A549 (cell line): Measurements from ENCODE around the gene FOCAD. TPM values are rescaled to one million over a fixed set of nuclear protein-coding genes. Genes with fewer than 3 reads are reported as not detected.
A peak's percentile ranks its signal among the peaks of the same experiment; 100 is the strongest.

Source experiments
- ATAC-seq, 2 experiments: fragments of 200-7000 bp in 1 of 2; fragments of >200 bp in 1 of 2; cut with Nextera tagmentation in 1 of 2; cut with Tn5 transposase in 1 of 2; 3 replicates each; pipeline versions ENCODE4 v1.8.0 to v1.9.1; 2018 to 2020; ENCODE audit warnings: mild to moderate bottlenecking in 1 of 2, moderate library complexity in 1 of 2
- CTCF ChIA-PET: fragments of 300-600 bp; sonication (Branson Sonifier 250); formaldehyde crosslinking; extraction: SDS; loops from one replicate; lab custom pipeline; 2021; ENCODE audit warnings: antibody characterized with exemption, inconsistent platforms; lab: Yijun Ruan, JAX
- POLR2A ChIA-PET: fragments of 350-600 bp; formaldehyde crosslinking; extraction: SDS; loops from one replicate; lab custom pipeline; 2021; ENCODE audit warnings: antibody characterized with exemption, inconsistent platforms; lab: Yijun Ruan, JAX
- DNase-seq, 2 experiments: peaks; one replicate each; pipeline versions ENCODE4 v3.0.0 to v3.0.0-alpha.2; 2011 to 2016; ENCODE audit warnings: low read depth in 1 of 2, low spot score in 1 of 2
- FAIRE-seq: peaks from 2 replicates; lab custom pipeline; 2011; peaks lifted over from hg19 to GRCh38; lab: Jason Lieb, UNC
- H3K27ac ChIP-seq, 2 experiments: fragments of >200 bp; sonication (Bioruptor Twin); formaldehyde crosslinking; 3 replicates each; pipeline ENCODE4 v1.5.1; 2016 to 2017
- H3K4me1 ChIP-seq: fragments of >200 bp; sonication (Bioruptor Twin); formaldehyde crosslinking; 3 replicates; pipeline ENCODE4 v1.6.1; 2016
- H3K4me2 ChIP-seq: fragments of >200 bp; sonication (Bioruptor Twin); formaldehyde crosslinking; 3 replicates; pipeline ENCODE4 v1.6.1; 2016
- H3K4me3 ChIP-seq: fragments of >200 bp; sonication (Bioruptor Twin); formaldehyde crosslinking; 3 replicates; pipeline ENCODE4 v1.5.1; 2016
- H3K9me3 ChIP-seq: fragments of >200 bp; sonication (Bioruptor Twin); formaldehyde crosslinking; 3 replicates; pipeline ENCODE4 v1.6.1; 2016
- EHMT2 ChIP-seq: fragments of 200-600 bp; sonication (generic); IDR thresholded peaks from 2 replicates; pipeline ENCODE4 v1.6.1; 2016; ENCODE audit warnings: antibody characterized with exemption, low read depth, mild to moderate bottlenecking, moderate library complexity
- FOSL2 ChIP-seq, 2 experiments: fragments of 450-650 bp in 1 of 2; fragments of >200 bp in 1 of 2; sonication (Bioruptor Twin) in 1 of 2; formaldehyde crosslinking; IDR thresholded peaks; 2 replicates each; pipeline versions ENCODE4 v1.5.0 to v1.6.1; 2016 to 2020; ENCODE audit warnings: mild to moderate bottlenecking in 1 of 2, moderate library complexity in 1 of 2
- HEYL ChIP-seq: fragments of 250-450 bp; sonication (Bioruptor Pico); IDR thresholded peaks from 2 replicates; pipeline ENCODE4 v1.8.0; 2021; ENCODE audit warnings: mild to moderate bottlenecking, moderate library complexity
- KDM1A ChIP-seq: fragments of 200-600 bp; sonication (generic); IDR thresholded peaks from 2 replicates; pipeline ENCODE4 v1.6.1; 2016; ENCODE audit warnings: low read depth, mild to moderate bottlenecking
- MAFK ChIP-seq: fragments of 450-650 bp; IDR thresholded peaks from 2 replicates; pipeline ENCODE4 v1.6.1; 2014; ENCODE audit not compliant: partially characterized antibody
- MAZ ChIP-seq: fragments of 150-350 bp; IDR thresholded peaks from 2 replicates; pipeline ENCODE4 v1.6.1; 2014; ENCODE audit warnings: antibody characterized with exemption, low read depth, low read length, borderline replicate concordance
- NFE2L2 ChIP-seq: fragments of 150-350 bp; conservative IDR thresholded peaks from 2 replicates; pipeline ENCODE4 v1.6.1; 2014; ENCODE audit warnings: low read length
- NPAS2 ChIP-seq: fragments of 250-450 bp; sonication (Bioruptor Pico); IDR thresholded peaks from 2 replicates; pipeline ENCODE4 v1.8.0; 2022; ENCODE audit warnings: mild to moderate bottlenecking, moderate library complexity, borderline replicate concordance
- NR3C1 ChIP-seq: fragments of >200 bp; sonication (Bioruptor Twin); formaldehyde crosslinking; IDR thresholded peaks from 3 replicates; pipeline ENCODE4 v1.6.1; 2017
- PHF8 ChIP-seq: fragments of 200-600 bp; sonication (generic); IDR thresholded peaks from 2 replicates; pipeline ENCODE4 v1.6.1; 2016; ENCODE audit warnings: low read depth, mild to moderate bottlenecking, antibody characterized with exemption, moderate library complexity, borderline replicate concordance
- POLR2A ChIP-seq: IDR thresholded peaks from 2 replicates; pipeline ENCODE4 v1.6.1; 2012; ENCODE audit warnings: mild to moderate bottlenecking, low read length
- POLR2AphosphoS2 ChIP-seq: conservative IDR thresholded peaks from 2 replicates; pipeline ENCODE4 v1.6.1; 2012; ENCODE audit warnings: low read length, improper control_type of control experiment, inconsistent platforms
- RAD21 ChIP-seq, 2 experiments: fragments of >200 bp in 1 of 2; sonication (Bioruptor Twin) in 1 of 2; formaldehyde crosslinking in 1 of 2; IDR thresholded peaks in 1 of 2; conservative IDR thresholded peaks in 1 of 2; 2 replicates in 1 of 2; 3 replicates in 1 of 2; pipeline ENCODE4 v1.6.1; 2012 to 2018; ENCODE audit warnings: inconsistent platforms in 1 of 2
- RCOR1 ChIP-seq: fragments of 150-350 bp; IDR thresholded peaks from 2 replicates; pipeline ENCODE4 v1.6.1; 2014; ENCODE audit warnings: antibody characterized with exemption, low read length, low read depth
- RNF2 ChIP-seq: fragments of 200-600 bp; sonication (generic); IDR thresholded peaks from 2 replicates; pipeline ENCODE4 v1.6.1; 2016; ENCODE audit warnings: low read depth, mild to moderate bottlenecking, antibody characterized with exemption, moderate library complexity, borderline replicate concordance
- TFCP2L1 ChIP-seq: fragments of 250-450 bp; sonication (Bioruptor Pico); IDR thresholded peaks from 2 replicates; pipeline ENCODE4 v1.5.0; 2021; ENCODE audit warnings: mild to moderate bottlenecking
- ZFP36 ChIP-seq: fragments of 450-650 bp; IDR thresholded peaks from 2 replicates; pipeline ENCODE4 v1.6.1; 2014; ENCODE audit warnings: borderline replicate concordance; ENCODE audit not compliant: partially characterized antibody
- ZNF302 ChIP-seq: fragments of 250-450 bp; sonication (Bioruptor Pico); IDR thresholded peaks from 2 replicates; pipeline ENCODE4 v1.9.0; 2021; ENCODE audit warnings: inconsistent platforms, mild to moderate bottlenecking, moderate library complexity
- WGBS: methylation state at CpG from one replicate; pipeline ENCODE4 v1.1.6; 2017; ENCODE audit errors: missing lambda C conversion rate; 5-methylcytosine and 5-hydroxymethylcytosine counted together
- polyA plus RNA-seq, 4 experiments: library from polyadenylated mRNA; depleted of rRNA in 3 of 4; stranded (reverse); fragments of >200 nt; fragmentation: RNase III in 1 of 4; extraction: RNeasy Plus Mini Kit Qiagen cat#74134 plus additional on column Dnase treatment in 1 of 4; gene quantifications; 2 replicates in 3 of 4; 3 replicates in 1 of 4; pipeline ENCODE4 v1.2.3, GENCODE V29; 2011 to 2017
- TF ChIP-seq, protein P1 (sequence below): fragments of >200 bp; sonication (Bioruptor Twin); formaldehyde crosslinking; IDR thresholded peaks from 3 replicates; pipeline ENCODE4 v1.5.1; 2016
- TF ChIP-seq, protein P2 (sequence below): IDR thresholded peaks from 2 replicates; pipeline ENCODE4 v1.6.1; 2012
- TF ChIP-seq, protein P3 (sequence below): IDR thresholded peaks from 2 replicates; pipeline ENCODE4 v1.6.1; 2012; ENCODE audit warnings: low read depth, borderline replicate concordance

FOCAD gene
- polyA plus RNA-seq, 2 of the 4 experiments (the other 2 are of a cell fraction): 22.0 to 53.8 TPM

DNA sequence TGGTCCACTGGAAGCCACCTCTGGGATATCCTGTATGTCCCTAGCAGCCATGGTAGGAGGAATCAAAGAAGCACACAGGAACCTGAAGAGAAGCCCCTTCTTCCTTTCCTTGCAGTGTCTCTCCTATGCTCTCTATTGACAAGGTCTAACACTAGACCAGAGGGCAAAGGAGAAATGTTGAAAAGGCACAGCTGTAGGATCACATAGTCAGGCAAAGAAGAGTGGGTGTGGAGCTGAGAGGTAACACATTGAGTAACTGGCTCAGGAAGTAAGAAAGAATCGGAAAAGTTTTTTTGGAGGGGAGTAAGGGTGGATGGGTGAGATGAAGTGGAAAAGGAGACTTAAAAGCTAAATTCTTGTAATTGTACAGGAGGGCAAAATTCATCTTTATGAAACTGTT is 100.1 kb downstream of the FOCAD start:
- no peaks in the 10 kb centered on the region for H3K9me3 ChIP-seq
- H3K27ac ChIP-seq: no peak overlapping the region
- no peak overlapping the region for H3K4me2 ChIP-seq
- ChIA-PET CTCF (no interaction called here), POLR2A (no interaction called here)
- no peak for DNase-seq
- no peak overlapping the region for H3K4me3 ChIP-seq
- ATAC-seq: 0 out of 6 replicates have a peak, but pooled peaks of 1 of the 2 experiments have one; percentile 34
- TF ChIP-seq NFE2L2 (no peak), ZNF302 (CRISPR knock-in tag) (no peak), ZFP36 (no peak), HEYL (CRISPR knock-in tag) (no peak), KDM1A (no peak)
- TF ChIP-seq, protein P1, sequence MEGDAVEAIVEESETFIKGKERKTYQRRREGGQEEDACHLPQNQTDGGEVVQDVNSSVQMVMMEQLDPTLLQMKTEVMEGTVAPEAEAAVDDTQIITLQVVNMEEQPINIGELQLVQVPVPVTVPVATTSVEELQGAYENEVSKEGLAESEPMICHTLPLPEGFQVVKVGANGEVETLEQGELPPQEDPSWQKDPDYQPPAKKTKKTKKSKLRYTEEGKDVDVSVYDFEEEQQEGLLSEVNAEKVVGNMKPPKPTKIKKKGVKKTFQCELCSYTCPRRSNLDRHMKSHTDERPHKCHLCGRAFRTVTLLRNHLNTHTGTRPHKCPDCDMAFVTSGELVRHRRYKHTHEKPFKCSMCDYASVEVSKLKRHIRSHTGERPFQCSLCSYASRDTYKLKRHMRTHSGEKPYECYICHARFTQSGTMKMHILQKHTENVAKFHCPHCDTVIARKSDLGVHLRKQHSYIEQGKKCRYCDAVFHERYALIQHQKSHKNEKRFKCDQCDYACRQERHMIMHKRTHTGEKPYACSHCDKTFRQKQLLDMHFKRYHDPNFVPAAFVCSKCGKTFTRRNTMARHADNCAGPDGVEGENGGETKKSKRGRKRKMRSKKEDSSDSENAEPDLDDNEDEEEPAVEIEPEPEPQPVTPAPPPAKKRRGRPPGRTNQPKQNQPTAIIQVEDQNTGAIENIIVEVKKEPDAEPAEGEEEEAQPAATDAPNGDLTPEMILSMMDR: no peak
- no peak for FAIRE-seq
- WGBS: 88% methylated on average over 1 of the region's 1 CpG
- no peaks in the 10 kb centered on the region for H3K4me1 ChIP-seq

DNA sequence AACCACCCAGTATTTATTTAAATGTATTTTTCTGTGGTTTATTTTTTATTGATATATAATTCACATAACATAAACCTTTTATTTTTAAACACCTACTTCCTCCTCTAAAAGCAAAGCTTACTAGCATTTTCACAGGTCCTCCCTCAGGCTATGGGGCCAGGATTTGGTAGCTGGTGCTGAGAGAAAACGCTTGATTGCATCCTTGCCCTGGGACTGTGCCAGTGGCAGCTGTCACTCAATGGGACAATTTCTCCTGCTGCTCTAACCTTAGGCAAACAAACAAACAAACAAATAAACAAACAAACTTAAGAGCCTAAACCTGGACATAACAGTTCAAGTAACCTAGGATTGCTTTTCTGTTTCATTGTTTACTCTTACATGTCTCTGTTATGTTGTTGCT is 102.7 kb downstream of the FOCAD start:
- no peak overlapping the region for H3K4me3 ChIP-seq
- 64% methylated on average over 1 of the region's 1 CpG for WGBS
- no peak for TF ChIP-seq NFE2L2
- no peak for TF ChIP-seq RCOR1
- TF ChIP-seq TFCP2L1: no peak
- TF ChIP-seq NR3C1: no peak
- POLR2A ChIA-PET: no interaction called here
- H3K27ac ChIP-seq: no peak overlapping the region
- H3K4me2 ChIP-seq: no peak overlapping the region
- FAIRE-seq: no peak
- H3K9me3 ChIP-seq: no peaks in the 10 kb centered on the region
- no peak for ATAC-seq
- CTCF ChIA-PET: interaction anchor here (2.0 kb wide), 1 partner anchor 155 kb away, joined by 4 read pairs; no protein-coding TSS in a partner anchor
- DNase-seq: no peak
- H3K4me1 ChIP-seq: no peaks in the 10 kb centered on the region

DNA sequence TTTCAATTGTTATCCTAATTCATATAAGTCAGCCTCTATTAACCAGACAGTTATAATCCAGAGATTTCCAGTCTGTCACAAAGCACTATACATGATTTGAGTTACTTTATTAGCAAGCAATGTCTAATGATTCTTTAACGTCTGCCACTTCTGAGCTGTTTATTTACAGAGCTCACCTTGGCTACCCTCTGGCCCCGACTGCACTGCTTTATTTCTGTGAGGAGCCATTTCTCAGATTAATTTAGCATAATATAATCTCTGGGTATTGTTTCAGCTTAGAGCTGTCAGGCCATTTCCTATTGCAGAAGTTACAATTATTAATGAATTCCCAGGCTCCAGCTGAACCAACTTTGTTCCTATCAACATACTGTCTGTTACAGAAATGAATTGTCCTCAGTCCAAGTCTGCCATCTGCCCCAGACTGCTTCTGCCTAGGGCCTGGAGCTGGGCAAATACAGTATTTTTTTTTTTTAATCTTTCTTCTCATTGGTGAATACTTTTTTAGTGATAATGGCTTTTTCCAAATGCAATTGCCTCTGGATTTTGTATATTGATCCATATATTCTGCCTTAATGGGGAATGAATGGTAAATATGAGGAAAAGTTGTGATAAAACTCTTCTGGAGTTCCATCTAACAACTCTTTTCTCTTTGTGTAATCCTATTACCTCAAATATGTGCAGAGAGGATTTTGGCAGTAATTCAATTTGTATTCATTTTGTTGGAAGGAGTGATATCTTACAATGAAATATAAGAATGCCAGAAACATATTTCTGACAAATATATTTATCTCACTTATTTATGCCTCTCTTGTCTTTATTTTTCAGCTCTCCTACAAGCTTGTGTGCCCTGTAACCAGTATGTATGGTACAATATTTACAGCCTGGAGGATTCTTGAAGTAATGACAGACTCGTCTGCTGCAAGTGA is 104.7 kb downstream of the FOCAD start:
- Histone ChIP-seq H3K4me2 (no peak overlapping the region), H3K4me1 (no peaks in the 10 kb centered on the region), H3K9me3 (no peaks in the 10 kb centered on the region), H3K4me3 (no peak overlapping the region), H3K27ac (no peak overlapping the region)
- WGBS: 88% methylated on average over 3 of the region's 3 CpGs
- DNase-seq: no peak
- FAIRE-seq: no peak
- ChIA-PET CTCF (interaction anchor here (2.0 to 2.3 kb wide), 2 partner anchors 153 to 164 kb away, joined by 4 to 7 read pairs; no protein-coding TSS in a partner anchor), POLR2A (no interaction called here)
- no peak for ATAC-seq
- TF ChIP-seq PHF8: no peak
- TF ChIP-seq POLR2AphosphoS2: no peak
- TF ChIP-seq EHMT2: no peak
- no peak for TF ChIP-seq POLR2A
- no peak for TF ChIP-seq FOSL2 (IDR thresholded peaks at IDR 0.05)
- no peak for TF ChIP-seq FOSL2 (CRISPR knock-in tag; IDR thresholded peaks at IDR 0.05)
- TF ChIP-seq, protein P1: no peak
- no peak for TF ChIP-seq MAZ
- TF ChIP-seq MAFK: no peak
- no peak for TF ChIP-seq RAD21 (conservative IDR thresholded peaks at IDR 0.05 in 1 of 2, IDR thresholded peaks at IDR 0.05 in 1 of 2)
- TF ChIP-seq, protein P2, sequence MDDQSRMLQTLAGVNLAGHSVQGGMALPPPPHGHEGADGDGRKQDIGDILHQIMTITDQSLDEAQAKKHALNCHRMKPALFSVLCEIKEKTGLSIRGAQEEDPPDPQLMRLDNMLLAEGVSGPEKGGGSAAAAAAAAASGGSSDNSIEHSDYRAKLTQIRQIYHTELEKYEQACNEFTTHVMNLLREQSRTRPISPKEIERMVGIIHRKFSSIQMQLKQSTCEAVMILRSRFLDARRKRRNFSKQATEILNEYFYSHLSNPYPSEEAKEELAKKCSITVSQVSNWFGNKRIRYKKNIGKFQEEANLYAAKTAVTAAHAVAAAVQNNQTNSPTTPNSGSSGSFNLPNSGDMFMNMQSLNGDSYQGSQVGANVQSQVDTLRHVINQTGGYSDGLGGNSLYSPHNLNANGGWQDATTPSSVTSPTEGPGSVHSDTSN: no peak
- no peak for TF ChIP-seq NPAS2 (CRISPR knock-in tag)
- no peak for TF ChIP-seq RNF2
- TF ChIP-seq, protein P3, sequence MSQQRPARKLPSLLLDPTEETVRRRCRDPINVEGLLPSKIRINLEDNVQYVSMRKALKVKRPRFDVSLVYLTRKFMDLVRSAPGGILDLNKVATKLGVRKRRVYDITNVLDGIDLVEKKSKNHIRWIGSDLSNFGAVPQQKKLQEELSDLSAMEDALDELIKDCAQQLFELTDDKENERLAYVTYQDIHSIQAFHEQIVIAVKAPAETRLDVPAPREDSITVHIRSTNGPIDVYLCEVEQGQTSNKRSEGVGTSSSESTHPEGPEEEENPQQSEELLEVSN: no peak
